HG03064 (cell line): Measurements from ENCODE around the gene SCAMP3.
A peak's percentile ranks its signal among the peaks of the same experiment; 100 is the strongest.

Source experiments
- ATAC-seq: cut with Tn5 transposase; IDR thresholded peaks from one replicate; pipeline ENCODE4 v1.9.1; 2021; ENCODE audit warnings: low read depth; ENCODE audit not compliant: unreplicated experiment

SCAMP3 gene

GRCh38 chr1:155208541-155209311 lies 53.4 kb downstream of the SCAMP3 start, which contains the start of gene MTX1:
TSS of gene MTX1 (plus strand) at chr1:155208695. CDS start at chr1:155208805, 110 bp downstream.
- ATAC-seq: peak; percentile 64

GRCh38 chr1:155207806-155208540 lies 54.2 kb downstream of the SCAMP3 start, which contains the start of gene THBS3:
TSS of gene THBS3 (minus strand) at chr1:155207897. CDS start at chr1:155207876, 21 bp downstream.
- ATAC-seq: no peak

- no peak for ATAC-seq
Observed at GRCh38 chr1:155206891-155207805, 55.0 kb downstream of the SCAMP3 start.
